Kasumi-1 (cell line): ENCODE results near the gene RNF187.

ENCODE experiments used
- DNase-seq, 2 experiments: peaks; one replicate each; lab custom pipeline; 2025; lab: John Stamatoyannopoulos, UW

Gene RNF187

DNA sequence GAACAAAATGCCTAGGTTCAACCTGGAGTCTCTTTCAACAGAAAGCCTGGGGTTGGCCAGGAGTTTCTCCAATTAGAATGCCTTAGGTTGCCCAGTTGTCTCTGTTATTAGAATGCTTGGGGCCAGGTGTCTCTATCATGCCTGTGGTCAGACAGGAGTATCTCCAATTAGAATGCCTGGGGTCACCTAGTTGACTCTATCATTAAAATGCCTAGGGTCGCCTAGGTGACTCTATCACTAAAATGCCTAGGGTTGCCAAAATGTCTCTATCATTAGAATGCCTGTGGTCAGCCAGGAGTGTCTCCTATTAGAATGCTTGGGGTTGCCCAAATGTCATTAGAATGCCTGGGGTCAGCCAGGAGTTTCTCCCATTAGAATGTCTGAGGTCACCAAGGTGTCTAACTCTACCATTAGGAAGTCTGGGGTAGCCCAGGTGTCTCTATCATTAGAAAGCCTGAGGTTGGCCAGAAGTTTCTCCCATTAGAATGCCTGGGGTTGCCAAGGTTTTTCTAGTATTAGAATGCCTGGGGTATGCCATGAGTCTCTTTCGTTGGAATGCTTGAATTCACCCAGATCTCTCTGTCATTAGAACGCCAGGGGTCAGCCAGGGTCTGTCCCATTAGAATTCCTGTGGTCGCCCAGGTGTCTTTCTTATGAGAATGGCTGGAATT is 57.9 kb downstream of the RNF187 start:
- no peak for DNase-seq
